Lower lobe of right lung (tissue), 2 donors: Measurements from ENCODE around the gene SOX8. TPM values are rescaled to one million over a fixed set of nuclear protein-coding genes. Genes with fewer than 3 reads are reported as not detected.
"Not testable (repeated sequence)": the region's sequence is repeated elsewhere in the genome, so short reads cannot be mapped to it uniquely, and the experiment has no call there.

Experiments
- ATAC-seq, 2 donors: fragments of 200-7000 bp; cut with Tn5 transposase; one replicate each; pipeline ENCODE4 v1.9.1; 2020 to 2022; ENCODE audit warnings: mild to moderate bottlenecking in 2 of 2, moderate library complexity in 2 of 2
- DNase-seq: peaks from one replicate; pipeline ENCODE4 v3.0.0-alpha.2; 2020
- H3K27ac ChIP-seq: fragments of 200-600 bp; one replicate; pipeline ENCODE4 v1.8.0; 2022
- H3K27me3 ChIP-seq: fragments of 200-600 bp; one replicate; pipeline ENCODE4 v1.8.0; 2022; ENCODE audit warnings: low read depth
- H3K36me3 ChIP-seq: fragments of 200-600 bp; one replicate; pipeline ENCODE4 v1.8.0; 2022; ENCODE audit warnings: mild to moderate bottlenecking
- H3K4me1 ChIP-seq: fragments of 200-600 bp; one replicate; pipeline ENCODE4 v1.8.0; 2022
- H3K4me3 ChIP-seq: fragments of 200-600 bp; one replicate; pipeline ENCODE4 v1.8.0; 2022; ENCODE audit warnings: mild to moderate bottlenecking
- H3K9me3 ChIP-seq: fragments of 200-600 bp; one replicate; pipeline ENCODE4 v1.8.0; 2022
- CTCF ChIP-seq: fragments of 200-600 bp; IDR thresholded peaks from one replicate; pipeline ENCODE4 v1.8.0; 2022; ENCODE audit warnings: antibody characterized with exemption, mild to moderate bottlenecking
- intact Hi-C: fragments of 100-400 bp; cut with DNase I; formaldehyde crosslinking; loops from one replicate; pipeline ENCODE4 v1.11.0; 2022
- total RNA-seq: library from RNA; stranded (reverse); fragmentation: NEBNext Ultra II Directional; extraction: Animal tissue kit (Norgen Biotek cat#: 25700); gene quantifications from one replicate; pipeline ENCODE4 v1.2.1, GENCODE V29; 2021
- donor health status: DM: no; HTN: yes; CAD: no; lungs with severe emphysema.

The SOX8 gene
- total RNA-seq, 1 donor from 2014 or later, result 0.15 TPM

GRCh38 chr16:942436-943060 is 39.0 kb upstream of the SOX8 start:
- intact Hi-C loops, result no loop called here
- peaks cover 13% of the 10 kb centered on the region for H3K9me3 ChIP-seq
- no peak overlapping the region for H3K4me3 ChIP-seq
- no peak for TF ChIP-seq CTCF
- ATAC-seq, result no peak
- DNase-seq, result no peak
- H3K36me3 ChIP-seq, result peaks cover 47% of the 10 kb centered on the region
- no peak overlapping the region for H3K27ac ChIP-seq
- H3K4me1 ChIP-seq, result no peaks in the 10 kb centered on the region
- H3K27me3 ChIP-seq, result no peaks in the 10 kb centered on the region

GRCh38 chr16:943971-944370 is 37.6 kb upstream of the SOX8 start:
- ATAC-seq, result no peak
- no peak overlapping the region for H3K27ac ChIP-seq
- intact Hi-C loops, result no loop called here
- TF ChIP-seq CTCF, result no peak
- H3K36me3 ChIP-seq, result peaks cover 43% of the 10 kb centered on the region
- DNase-seq, result no peak
- no peak overlapping the region for H3K4me3 ChIP-seq
- H3K9me3 ChIP-seq, result peaks cover 13% of the 10 kb centered on the region
- no peaks in the 10 kb centered on the region for H3K4me1 ChIP-seq
- no peaks in the 10 kb centered on the region for H3K27me3 ChIP-seq

GRCh38 chr16:945271-946047 is 36.1 kb upstream of the SOX8 start:
- H3K9me3 ChIP-seq, result peaks cover 13% of the 10 kb centered on the region
- intact Hi-C loops, result no loop called here
- DNase-seq, result no peak
- H3K4me3 ChIP-seq, result no peak overlapping the region
- ATAC-seq, result no peak
- TF ChIP-seq CTCF, result no peak
- peaks cover 30% of the 10 kb centered on the region for H3K36me3 ChIP-seq
- no peak overlapping the region for H3K27ac ChIP-seq
- H3K4me1 ChIP-seq, result no peaks in the 10 kb centered on the region
- H3K27me3 ChIP-seq, result no peaks in the 10 kb centered on the region

- TF ChIP-seq CTCF, result no peak
- Histone ChIP-seq H3K4me1 (no peaks in the 10 kb centered on the region), H3K9me3 (peaks cover 12% of the 10 kb centered on the region), H3K27me3 (no peaks in the 10 kb centered on the region), H3K4me3 (no peak overlapping the region), H3K36me3 (peaks cover 30% of the 10 kb centered on the region), H3K27ac (no peak overlapping the region)
- ATAC-seq, result no peak
- no peak for DNase-seq
- intact Hi-C loops, result no loop called here
Measured at GRCh38 chr16:946048-946395, 35.5 kb upstream of the SOX8 start.

- no peaks in the 10 kb centered on the region for H3K4me1 ChIP-seq
- no peak overlapping the region for H3K27ac ChIP-seq
- peaks cover 39% of the 10 kb centered on the region for H3K36me3 ChIP-seq
- DNase-seq (no peak), ATAC-seq (no peak)
- intact Hi-C loops, result no loop called here
- H3K9me3 ChIP-seq, result no peaks in the 10 kb centered on the region
- no peaks in the 10 kb centered on the region for H3K27me3 ChIP-seq
- no peak overlapping the region for H3K4me3 ChIP-seq
- TF ChIP-seq CTCF, result no peak
Measured at GRCh38 chr16:947255-947921, 34.2 kb upstream of the SOX8 start.

- H3K4me1 ChIP-seq, H3K27ac ChIP-seq, ATAC-seq, DNase-seq, H3K27me3 ChIP-seq, H3K4me3 ChIP-seq, H3K9me3 ChIP-seq, intact Hi-C loops: not testable (repeated sequence)
- H3K36me3 ChIP-seq, result peaks cover 40% of the 10 kb centered on the region
Measured at GRCh38 chr16:947922-948303, 33.7 kb upstream of the SOX8 start.

- intact Hi-C loops, ATAC-seq: not testable (repeated sequence)
- peaks cover 40% of the 10 kb centered on the region for H3K36me3 ChIP-seq
Measured at GRCh38 chr16:948767-949166, 32.8 kb upstream of the SOX8 start.

GRCh38 chr16:950733-951573 is 30.6 kb upstream of the SOX8 start:
- H3K4me1 ChIP-seq, H3K27me3 ChIP-seq, H3K27ac ChIP-seq, ATAC-seq, H3K4me3 ChIP-seq, DNase-seq, intact Hi-C loops, H3K9me3 ChIP-seq: not testable (repeated sequence)
- peaks cover 31% of the 10 kb centered on the region for H3K36me3 ChIP-seq

More at GRCh38 chr16:948767-949166, 32.8 kb upstream of the SOX8 start:
- H3K4me1 ChIP-seq, H3K4me3 ChIP-seq, H3K27me3 ChIP-seq, H3K9me3 ChIP-seq, H3K27ac ChIP-seq, DNase-seq: not testable (repeated sequence)
